AG04449 (cell line): ENCODE data around the gene DTL.

ENCODE experiments used
- CTCF ChIA-PET: fragments of 350-600 bp; formaldehyde crosslinking; extraction: SDS; loops from one replicate; lab custom pipeline; 2021; ENCODE audit warnings: antibody characterized with exemption; lab: Yijun Ruan, JAX
- POLR2A ChIA-PET: fragments of 400-600, 350-600 bp; formaldehyde crosslinking; extraction: SDS; loops from one replicate; lab custom pipeline; 2020; ENCODE audit warnings: antibody characterized with exemption, inconsistent platforms; lab: Yijun Ruan, JAX
- DNase-seq: peaks from one replicate; pipeline ENCODE4 v3.0.0-alpha.2; 2010; ENCODE audit warnings: low read depth, low spot score
- H3K4me3 ChIP-seq: 2 replicates; pipeline ENCODE4 v1.5.1; 2011; ENCODE audit warnings: low read depth, mild to moderate bottlenecking, control low read depth, low read length
- CTCF ChIP-seq: IDR thresholded peaks from one replicate; pipeline ENCODE4 v1.5.1; 2011; ENCODE audit warnings: mild to moderate bottlenecking, moderate library complexity, low read length, control low read depth, inconsistent platforms; ENCODE audit not compliant: insufficient read depth; ENCODE audit errors: missing control alignments

DTL gene

GRCh38 chr1:212077028-212077427 is 41.5 kb downstream of the DTL start:
- POLR2A ChIA-PET = no interaction called here
- no peak for DNase-seq
- CTCF ChIA-PET = interaction anchor here (1.0 to 1.7 kb wide), 7 partner anchors 10 to 379 kb away, joined by 3 to 7 read pairs (median 5); no protein-coding TSS in a partner anchor
- TF ChIP-seq CTCF = no peak
- no peak overlapping the region for H3K4me3 ChIP-seq

- TF ChIP-seq CTCF = no peak
- ChIA-PET POLR2A (no interaction called here), CTCF (interaction anchor here (1.0 to 4.4 kb wide), 6 partner anchors 8 to 354 kb away, joined by 3 to 57 read pairs (median 6); partner anchors contain the start of gene NENF)
- DNase-seq = no peak
- no peak overlapping the region for H3K4me3 ChIP-seq
Observed at GRCh38 chr1:212078826-212079225, 43.3 kb downstream of the DTL start.

- POLR2A ChIA-PET = no interaction called here
- TF ChIP-seq CTCF = no peak
- H3K4me3 ChIP-seq = no peak overlapping the region
- DNase-seq = no peak
- CTCF ChIA-PET = interaction anchor here (1.1 to 4.4 kb wide), 7 partner anchors 12 to 374 kb away, joined by 3 to 57 read pairs (median 6); no protein-coding TSS in a partner anchor
Observed at GRCh38 chr1:212082765-212083406, 47.3 kb downstream of the DTL start.

GRCh38 chr1:212089560-212090163 is 54.1 kb downstream of the DTL start:
- ChIA-PET POLR2A (no interaction called here), CTCF (interaction anchor here (0.6 to 5.0 kb wide), 5 partner anchors 12 to 409 kb away, joined by 3 to 33 read pairs (median 4); no protein-coding TSS in a partner anchor)
- no peak overlapping the region for H3K4me3 ChIP-seq
- no peak for DNase-seq
- TF ChIP-seq CTCF = no peak

- CTCF ChIA-PET = no interaction called here
- TF ChIP-seq CTCF = no peak
- no peak overlapping the region for H3K4me3 ChIP-seq
- POLR2A ChIA-PET = no interaction called here
- DNase-seq = no peak
Observed at GRCh38 chr1:212091438-212092121, 56.0 kb downstream of the DTL start.

GRCh38 chr1:212097360-212097759 is 61.8 kb downstream of the DTL start:
- no peak for DNase-seq
- no peak for TF ChIP-seq CTCF
- H3K4me3 ChIP-seq = no peak overlapping the region
- ChIA-PET POLR2A (no interaction called here), CTCF (interaction anchor here (1.1 to 2.2 kb wide), 3 partner anchors 14 to 380 kb away, joined by 3 to 11 read pairs (median 10); no protein-coding TSS in a partner anchor)
